Measurements from ENCODE around the gene MRFAP1L1.

DNA sequence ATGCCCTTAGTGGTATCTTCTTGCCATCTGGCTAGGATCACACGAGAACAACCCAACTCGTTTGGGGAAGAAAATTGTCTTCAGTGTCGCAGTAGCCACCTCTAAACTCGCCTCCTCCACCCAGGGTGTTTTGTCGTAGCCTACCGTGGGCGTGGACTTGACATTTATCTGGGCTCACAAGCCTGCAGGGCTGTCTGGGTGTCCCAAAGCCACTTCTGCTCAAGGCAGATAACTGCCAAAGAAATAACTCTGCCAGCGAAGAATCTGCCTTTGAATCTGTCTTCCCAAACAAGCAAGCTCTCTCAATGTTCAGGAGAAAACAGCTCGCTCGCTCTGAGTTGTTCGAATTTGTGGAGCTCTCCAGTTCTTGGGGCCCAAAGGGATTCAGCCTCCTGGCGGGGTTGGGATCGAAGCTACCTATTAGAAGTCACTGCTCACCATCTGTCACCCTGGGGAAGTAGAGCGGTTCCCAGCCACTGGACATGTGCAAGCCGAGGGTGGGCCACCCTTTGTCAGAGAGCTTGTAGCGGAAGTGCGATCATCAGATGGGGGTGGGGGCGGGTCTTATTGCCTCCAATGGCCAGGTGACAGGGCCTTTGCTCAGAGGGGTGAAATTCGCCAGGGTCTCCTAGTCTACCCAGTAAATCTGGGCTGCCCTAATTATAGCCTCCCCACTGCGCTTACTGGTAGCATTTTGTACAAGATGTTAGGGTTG is 21.1 kb upstream of the MRFAP1L1 start:
- TF ChIP-seq, protein P1, sequence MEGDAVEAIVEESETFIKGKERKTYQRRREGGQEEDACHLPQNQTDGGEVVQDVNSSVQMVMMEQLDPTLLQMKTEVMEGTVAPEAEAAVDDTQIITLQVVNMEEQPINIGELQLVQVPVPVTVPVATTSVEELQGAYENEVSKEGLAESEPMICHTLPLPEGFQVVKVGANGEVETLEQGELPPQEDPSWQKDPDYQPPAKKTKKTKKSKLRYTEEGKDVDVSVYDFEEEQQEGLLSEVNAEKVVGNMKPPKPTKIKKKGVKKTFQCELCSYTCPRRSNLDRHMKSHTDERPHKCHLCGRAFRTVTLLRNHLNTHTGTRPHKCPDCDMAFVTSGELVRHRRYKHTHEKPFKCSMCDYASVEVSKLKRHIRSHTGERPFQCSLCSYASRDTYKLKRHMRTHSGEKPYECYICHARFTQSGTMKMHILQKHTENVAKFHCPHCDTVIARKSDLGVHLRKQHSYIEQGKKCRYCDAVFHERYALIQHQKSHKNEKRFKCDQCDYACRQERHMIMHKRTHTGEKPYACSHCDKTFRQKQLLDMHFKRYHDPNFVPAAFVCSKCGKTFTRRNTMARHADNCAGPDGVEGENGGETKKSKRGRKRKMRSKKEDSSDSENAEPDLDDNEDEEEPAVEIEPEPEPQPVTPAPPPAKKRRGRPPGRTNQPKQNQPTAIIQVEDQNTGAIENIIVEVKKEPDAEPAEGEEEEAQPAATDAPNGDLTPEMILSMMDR (tag by site-specific recombination; IDR thresholded peaks at IDR 0.05): no peak
- TF ChIP-seq, protein P2, sequence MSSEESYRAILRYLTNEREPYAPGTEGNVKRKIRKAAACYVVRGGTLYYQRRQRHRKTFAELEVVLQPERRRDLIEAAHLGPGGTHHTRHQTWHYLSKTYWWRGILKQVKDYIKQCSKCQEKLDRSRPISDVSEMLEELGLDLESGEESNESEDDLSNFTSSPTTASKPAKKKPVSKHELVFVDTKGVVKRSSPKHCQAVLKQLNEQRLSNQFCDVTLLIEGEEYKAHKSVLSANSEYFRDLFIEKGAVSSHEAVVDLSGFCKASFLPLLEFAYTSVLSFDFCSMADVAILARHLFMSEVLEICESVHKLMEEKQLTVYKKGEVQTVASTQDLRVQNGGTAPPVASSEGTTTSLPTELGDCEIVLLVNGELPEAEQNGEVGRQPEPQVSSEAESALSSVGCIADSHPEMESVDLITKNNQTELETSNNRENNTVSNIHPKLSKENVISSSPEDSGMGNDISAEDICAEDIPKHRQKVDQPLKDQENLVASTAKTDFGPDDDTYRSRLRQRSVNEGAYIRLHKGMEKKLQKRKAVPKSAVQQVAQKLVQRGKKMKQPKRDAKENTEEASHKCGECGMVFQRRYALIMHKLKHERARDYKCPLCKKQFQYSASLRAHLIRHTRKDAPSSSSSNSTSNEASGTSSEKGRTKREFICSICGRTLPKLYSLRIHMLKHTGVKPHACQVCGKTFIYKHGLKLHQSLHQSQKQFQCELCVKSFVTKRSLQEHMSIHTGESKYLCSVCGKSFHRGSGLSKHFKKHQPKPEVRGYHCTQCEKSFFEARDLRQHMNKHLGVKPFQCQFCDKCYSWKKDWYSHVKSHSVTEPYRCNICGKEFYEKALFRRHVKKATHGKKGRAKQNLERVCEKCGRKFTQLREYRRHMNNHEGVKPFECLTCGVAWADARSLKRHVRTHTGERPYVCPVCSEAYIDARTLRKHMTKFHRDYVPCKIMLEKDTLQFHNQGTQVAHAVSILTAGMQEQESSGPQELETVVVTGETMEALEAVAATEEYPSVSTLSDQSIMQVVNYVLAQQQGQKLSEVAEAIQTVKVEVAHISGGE (tag by site-specific recombination; conservative IDR thresholded peaks at IDR 0.05; ENCODE audit: low read depth): no peak
- TF ChIP-seq, protein P3, sequence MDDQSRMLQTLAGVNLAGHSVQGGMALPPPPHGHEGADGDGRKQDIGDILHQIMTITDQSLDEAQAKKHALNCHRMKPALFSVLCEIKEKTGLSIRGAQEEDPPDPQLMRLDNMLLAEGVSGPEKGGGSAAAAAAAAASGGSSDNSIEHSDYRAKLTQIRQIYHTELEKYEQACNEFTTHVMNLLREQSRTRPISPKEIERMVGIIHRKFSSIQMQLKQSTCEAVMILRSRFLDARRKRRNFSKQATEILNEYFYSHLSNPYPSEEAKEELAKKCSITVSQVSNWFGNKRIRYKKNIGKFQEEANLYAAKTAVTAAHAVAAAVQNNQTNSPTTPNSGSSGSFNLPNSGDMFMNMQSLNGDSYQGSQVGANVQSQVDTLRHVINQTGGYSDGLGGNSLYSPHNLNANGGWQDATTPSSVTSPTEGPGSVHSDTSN (CRISPR knock-in tag; IDR thresholded peaks at IDR 0.05): no peak

Measured in HEK293 (cell line).